Smooth muscle cell (in vitro differentiated cells): Measurements from ENCODE around the gene ITGB2. TPM values are rescaled to one million over a fixed set of nuclear protein-coding genes. Genes with fewer than 3 reads are reported as not detected.

ENCODE experiments used
- DNase-seq: peaks from one replicate; lab custom pipeline; 2025; ENCODE audit not compliant: unreplicated experiment; lab: John Stamatoyannopoulos, UW
- H2AFZ ChIP-seq: fragments of 200-600 bp; sonication (generic); 2 replicates; pipeline ENCODE4 v1.6.0; 2016; ENCODE audit warnings: antibody characterized with exemption, low read depth, mild to moderate bottlenecking
- H3F3A ChIP-seq: fragments of 200-600 bp; sonication (generic); 2 replicates; pipeline ENCODE4 v1.6.0; 2017; ENCODE audit warnings: antibody characterized with exemption, low read depth
- H3K27ac ChIP-seq: fragments of 200-600 bp; sonication (generic); 2 replicates; pipeline ENCODE4 v1.5.1; 2016; ENCODE audit warnings: low read depth, mild to moderate bottlenecking
- H3K27me3 ChIP-seq: fragments of 200-600 bp; sonication (generic); 2 replicates; pipeline ENCODE4 v1.6.1; 2016; ENCODE audit warnings: low read depth, mild to moderate bottlenecking
- H3K36me3 ChIP-seq: fragments of 200-600 bp; sonication (generic); 2 replicates; pipeline ENCODE4 v1.5.1; 2016; ENCODE audit warnings: low read depth
- H3K4me1 ChIP-seq: fragments of 200-600 bp; sonication (generic); 2 replicates; pipeline ENCODE4 v1.5.1; 2016; ENCODE audit warnings: low read depth
- H3K4me2 ChIP-seq: fragments of 200-600 bp; sonication (generic); 2 replicates; pipeline ENCODE4 v1.6.0; 2016; ENCODE audit warnings: mild to moderate bottlenecking
- H3K4me3 ChIP-seq: fragments of 200-600 bp; sonication (generic); 2 replicates; pipeline ENCODE4 v1.5.1; 2016; ENCODE audit warnings: mild to moderate bottlenecking
- H3K79me2 ChIP-seq: fragments of 200-600 bp; sonication (generic); 2 replicates; pipeline ENCODE4 v1.6.0; 2016; ENCODE audit warnings: low read depth, mild to moderate bottlenecking
- H3K9ac ChIP-seq: fragments of 200-600 bp; sonication (generic); 2 replicates; pipeline ENCODE4 v1.6.0; 2016; ENCODE audit warnings: low read depth
- H3K9me3 ChIP-seq: fragments of 200-600 bp; sonication (generic); replicated peaks from 2 replicates; pipeline ENCODE4 v1.5.1; 2016; ENCODE audit warnings: low read depth
- H4K20me1 ChIP-seq: fragments of 200-600 bp; sonication (generic); 2 replicates; pipeline ENCODE4 v1.6.0; 2016; ENCODE audit warnings: low read depth
- whole genome bisulfite sequencing: methylation state at CpG from one replicate; pipeline ENCODE4 v1.1.7; 2016; ENCODE audit warnings: low lambda C conversion rate; 5-methylcytosine and 5-hydroxymethylcytosine counted together
- polyA plus RNA-seq: library from polyadenylated mRNA; unstranded; fragments of >200 nt; fragmentation: Nextera tagmentation; extraction: Ambion mirVana; gene quantifications from 2 replicates; pipeline ENCODE4 v1.2.1, GENCODE V29; 2016
- total RNA-seq: library from RNA; depleted of rRNA; stranded (reverse); fragments of >200 nt; gene quantifications from 2 replicates; pipeline ENCODE4 v1.2.3, GENCODE V29; 2014
- TF ChIP-seq, protein P1 (sequence below): fragments of 200-600 bp; sonication (generic); IDR thresholded peaks from 2 replicates; pipeline ENCODE4 v1.5.1; 2017; ENCODE audit warnings: borderline replicate concordance, mild to moderate bottlenecking, antibody characterized with exemption; ENCODE audit not compliant: insufficient read depth, poor library complexity, severe bottlenecking

ITGB2 gene
- total and polyA plus RNA-seq, 2 experiments from 2014 or later = 0.18 to 0.86 TPM

DNA sequence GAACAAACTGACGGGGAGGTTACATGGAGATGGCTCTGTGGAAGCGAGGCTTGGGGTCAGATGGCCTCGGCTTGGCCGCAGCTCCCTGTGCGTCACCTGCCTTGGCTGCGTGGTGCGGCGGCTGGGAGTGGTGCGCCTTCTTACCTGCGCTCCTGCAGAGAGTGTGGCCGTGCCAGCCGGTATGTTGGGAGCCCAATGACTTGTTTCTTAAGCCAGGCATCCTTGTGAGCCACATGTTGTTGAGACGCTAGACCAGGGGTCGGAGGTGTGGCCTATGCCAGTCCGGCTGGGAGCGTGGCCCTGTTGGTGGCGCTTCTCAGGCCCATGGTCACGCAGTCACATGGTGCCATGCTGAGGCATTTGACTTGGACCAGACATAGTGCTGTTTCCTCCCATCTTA, 29.7 kb upstream of the ITGB2 start:
- H3K9ac ChIP-seq = no peak overlapping the region
- WGBS = 94% methylated on average over 18 of the region's 18 CpGs

DNA sequence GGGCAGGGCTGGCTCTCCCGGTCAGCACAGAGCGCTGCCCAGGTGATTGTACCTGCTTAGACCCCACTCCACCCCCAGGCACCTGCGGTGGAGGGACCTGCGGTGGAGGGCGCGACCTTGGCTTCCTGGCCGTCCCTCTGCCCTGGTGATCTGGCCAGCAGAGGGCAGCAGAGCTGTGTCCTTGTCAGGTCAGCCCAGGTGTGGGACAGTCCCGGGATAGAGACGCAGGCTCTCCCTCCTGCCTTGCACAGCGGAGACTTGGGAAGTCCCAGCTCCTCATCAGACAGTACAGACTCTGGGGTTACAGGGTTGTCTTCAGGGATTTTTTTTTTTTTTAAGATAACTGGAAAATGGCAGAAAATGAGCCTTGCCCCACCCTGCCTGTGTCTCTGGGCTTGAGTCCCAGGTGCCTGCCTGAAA, 29.1 kb upstream of the ITGB2 start:
- peaks cover 77% of the 10 kb centered on the region for H4K20me1 ChIP-seq
- no peak overlapping the region for H3K9ac ChIP-seq
- H3F3A ChIP-seq = no peaks in the 10 kb centered on the region
- H3K4me2 ChIP-seq = no peak overlapping the region
- TF ChIP-seq, protein P1, sequence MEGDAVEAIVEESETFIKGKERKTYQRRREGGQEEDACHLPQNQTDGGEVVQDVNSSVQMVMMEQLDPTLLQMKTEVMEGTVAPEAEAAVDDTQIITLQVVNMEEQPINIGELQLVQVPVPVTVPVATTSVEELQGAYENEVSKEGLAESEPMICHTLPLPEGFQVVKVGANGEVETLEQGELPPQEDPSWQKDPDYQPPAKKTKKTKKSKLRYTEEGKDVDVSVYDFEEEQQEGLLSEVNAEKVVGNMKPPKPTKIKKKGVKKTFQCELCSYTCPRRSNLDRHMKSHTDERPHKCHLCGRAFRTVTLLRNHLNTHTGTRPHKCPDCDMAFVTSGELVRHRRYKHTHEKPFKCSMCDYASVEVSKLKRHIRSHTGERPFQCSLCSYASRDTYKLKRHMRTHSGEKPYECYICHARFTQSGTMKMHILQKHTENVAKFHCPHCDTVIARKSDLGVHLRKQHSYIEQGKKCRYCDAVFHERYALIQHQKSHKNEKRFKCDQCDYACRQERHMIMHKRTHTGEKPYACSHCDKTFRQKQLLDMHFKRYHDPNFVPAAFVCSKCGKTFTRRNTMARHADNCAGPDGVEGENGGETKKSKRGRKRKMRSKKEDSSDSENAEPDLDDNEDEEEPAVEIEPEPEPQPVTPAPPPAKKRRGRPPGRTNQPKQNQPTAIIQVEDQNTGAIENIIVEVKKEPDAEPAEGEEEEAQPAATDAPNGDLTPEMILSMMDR = peak; percentile 97
- no peak overlapping the region for H3K27ac ChIP-seq
- no peak overlapping the region for H3K4me3 ChIP-seq
- no peak overlapping the region for H2AFZ ChIP-seq
- H3K4me1 ChIP-seq = no peaks in the 10 kb centered on the region
- 29% methylated on average over 10 of the region's 10 CpGs for WGBS
- DNase-seq = peak; percentile 45
- no peaks in the 10 kb centered on the region for H3K36me3 ChIP-seq
- no peaks in the 10 kb centered on the region for H3K27me3 ChIP-seq
- no peaks in the 10 kb centered on the region for H3K9me3 ChIP-seq
- peaks cover 46% of the 10 kb centered on the region for H3K79me2 ChIP-seq

More for the DNA sequence above, 29.7 kb upstream of the ITGB2 start:
- no peaks in the 10 kb centered on the region for H3K4me1 ChIP-seq
- DNase-seq = no peak
- no peak overlapping the region for H2AFZ ChIP-seq
- peaks cover 46% of the 10 kb centered on the region for H3K79me2 ChIP-seq
- no peaks in the 10 kb centered on the region for H3K36me3 ChIP-seq
- H3K27me3 ChIP-seq = no peaks in the 10 kb centered on the region
- no peak overlapping the region for H3K27ac ChIP-seq
- TF ChIP-seq, protein P1 = no peak
- peaks cover 72% of the 10 kb centered on the region for H4K20me1 ChIP-seq
- no peaks in the 10 kb centered on the region for H3K9me3 ChIP-seq
- H3K4me3 ChIP-seq = no peak overlapping the region
- no peak overlapping the region for H3K4me2 ChIP-seq
- no peaks in the 10 kb centered on the region for H3F3A ChIP-seq

DNA sequence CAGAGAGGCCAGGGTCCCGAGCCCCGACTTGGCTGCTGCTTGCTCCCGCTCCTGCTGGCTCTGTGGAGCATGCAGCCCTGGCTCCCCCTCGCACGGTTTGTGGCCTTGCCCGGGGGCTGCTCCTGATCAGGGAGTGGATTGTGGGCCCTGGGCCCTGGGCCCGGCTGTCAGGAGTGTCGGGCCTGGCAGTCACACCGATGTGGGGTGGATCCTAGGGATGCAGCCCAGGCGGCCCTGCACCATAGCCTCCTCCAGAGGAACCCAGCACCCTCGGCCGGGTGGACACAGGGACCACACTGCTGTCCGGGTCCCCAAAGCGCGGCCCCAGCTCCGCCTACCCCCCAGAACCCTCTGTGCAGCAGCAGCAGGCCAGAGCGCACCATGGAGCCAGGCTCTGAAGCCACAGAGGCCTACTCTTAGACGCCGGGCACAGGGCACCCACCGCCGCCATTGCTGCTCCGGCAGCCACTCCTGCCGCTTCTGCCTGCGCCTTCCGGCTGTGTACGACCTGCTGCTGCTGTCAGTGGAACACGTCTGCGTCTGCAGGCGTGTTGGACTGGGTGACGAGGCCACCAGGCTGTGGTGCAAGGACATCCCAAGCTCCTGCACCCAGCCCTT, 28.6 kb upstream of the ITGB2 start:
- Histone ChIP-seq H3K4me1 (no peaks in the 10 kb centered on the region), H3K36me3 (no peaks in the 10 kb centered on the region), H3K9me3 (no peaks in the 10 kb centered on the region), H4K20me1 (peaks cover 78% of the 10 kb centered on the region), H3K9ac (no peak overlapping the region), H3K4me3 (no peak overlapping the region), H3K27me3 (no peaks in the 10 kb centered on the region), H3F3A (no peaks in the 10 kb centered on the region), H2AFZ (no peak overlapping the region), H3K4me2 (no peak overlapping the region), H3K79me2 (peaks cover 44% of the 10 kb centered on the region), H3K27ac (no peak overlapping the region)
- WGBS = 85% methylated on average over 28 of the region's 30 CpGs
- TF ChIP-seq, protein P1 = no peak
- DNase-seq = no peak

DNA sequence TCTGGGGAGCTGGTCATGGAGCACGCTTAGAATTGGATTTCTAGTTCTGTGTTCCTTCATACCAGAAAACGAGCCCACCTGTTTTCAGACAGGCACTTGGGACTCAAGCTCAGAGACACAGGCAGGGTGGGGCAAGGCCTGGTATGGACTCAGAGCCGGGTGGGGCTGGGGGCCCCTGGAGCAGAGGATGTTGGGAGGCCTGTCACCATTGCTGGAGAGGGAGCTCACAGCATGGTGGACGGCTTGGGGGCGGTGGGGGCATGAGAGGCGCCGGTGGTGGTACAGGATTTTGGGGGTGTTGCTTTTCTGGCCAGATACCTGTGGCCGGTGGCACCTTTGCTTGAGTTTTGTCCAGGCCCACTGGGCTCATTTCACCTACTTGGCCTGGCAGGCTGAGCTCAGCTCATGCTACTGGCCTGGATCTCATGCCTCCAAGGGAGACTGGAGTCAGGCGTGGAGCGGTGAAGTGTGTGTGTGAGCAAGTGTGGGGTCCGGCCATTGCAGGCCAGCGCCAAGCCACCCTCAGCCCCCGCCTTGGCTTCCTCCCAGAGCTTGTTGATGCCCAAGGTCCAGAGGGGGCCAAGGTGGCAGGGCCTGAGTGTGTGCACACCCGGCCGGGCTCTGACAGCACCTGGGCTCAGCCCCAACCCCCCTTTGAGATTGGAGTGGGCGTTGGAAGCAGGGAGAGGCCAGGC, 27.9 kb upstream of the ITGB2 start:
- Histone ChIP-seq H3F3A (no peaks in the 10 kb centered on the region), H3K4me1 (no peaks in the 10 kb centered on the region), H3K27ac (no peak overlapping the region), H3K9me3 (no peaks in the 10 kb centered on the region), H4K20me1 (peaks cover 78% of the 10 kb centered on the region), H3K79me2 (peaks cover 37% of the 10 kb centered on the region), H2AFZ (no peak overlapping the region), H3K27me3 (no peaks in the 10 kb centered on the region), H3K9ac (no peak overlapping the region), H3K4me3 (no peak overlapping the region), H3K4me2 (no peak overlapping the region), H3K36me3 (no peaks in the 10 kb centered on the region)
- WGBS = 90% methylated on average over 11 of the region's 16 CpGs
- TF ChIP-seq, protein P1 = no peak
- no peak for DNase-seq
